Adrenal gland (tissue), 12 donors: Measurements from ENCODE around the gene PLXNA2. TPM values are rescaled to one million over a fixed set of nuclear protein-coding genes. Genes with fewer than 3 reads are reported as not detected.

Source experiments
- DNase-seq, 7 donors: peaks; one replicate each; pipeline ENCODE4 v3.0.0-alpha.2; 2019 to 2020
- H3K27ac ChIP-seq, 5 donors: fragments of 200-600 bp; sonication (generic) in 4 of 5; 1 replicate in 3 of 5; 2 replicates in 2 of 5; pipeline versions ENCODE4 v1.5.1 to v1.8.0; 2016 to 2020; ENCODE audit warnings: mild to moderate bottlenecking in 1 of 5
- H3K27me3 ChIP-seq: fragments of 200-600 bp; 2 replicates; pipeline ENCODE4 v1.8.0; 2021
- H3K36me3 ChIP-seq, 2 donors: fragments of 200-600 bp; replicated peaks in 1 of 2; 1 replicate in 1 of 2; 2 replicates in 1 of 2; pipeline versions ENCODE4 v1.5.1 to v1.8.0; 2018 to 2022
- H3K4me1 ChIP-seq, 2 donors: fragments of 200-600 bp; replicated peaks in 1 of 2; 1 replicate in 1 of 2; 2 replicates in 1 of 2; pipeline versions ENCODE4 v1.5.1 to v1.8.0; 2018 to 2021
- H3K4me3 ChIP-seq, 4 donors: fragments of 200-600 bp; sonication (generic) in 3 of 4; one replicate each; pipeline ENCODE4 v1.5.1; 2016 to 2018
- H3K9me3 ChIP-seq, 3 donors: fragments of 200-600 bp; sonication (generic) in 1 of 3; replicated peaks in 1 of 3; 1 replicate in 2 of 3; 2 replicates in 1 of 3; pipeline versions ENCODE4 v1.5.1 to v1.8.0; 2016 to 2021
- POLR2A ChIP-seq, 2 donors: fragments of 450-650 bp; IDR thresholded peaks; one replicate each; pipeline ENCODE4 v1.6.1; 2017; ENCODE audit warnings: antibody characterized with exemption in 2 of 2, mild to moderate bottlenecking in 2 of 2, moderate library complexity in 1 of 2
- WGBS, 4 donors: extraction: QIAGEN DNeasy Blood & Tissue Kit in 2 of 4; methylation state at CpG; one replicate each; pipeline versions ENCODE4 v1.1.5 to v1.1.7; 2013 to 2017; 5-methylcytosine and 5-hydroxymethylcytosine counted together
- intact Hi-C, 2 donors: fragments of 100-400 bp; cut with DNase I; formaldehyde crosslinking; loops; one replicate each; pipeline versions ENCODE4 v1.14.1 to v1.15.0; 2022 to 2023
- polyA plus RNA-seq, 3 donors: library from polyadenylated mRNA; stranded (reverse); fragments of 200-250 nt in 2 of 3; fragments of 350-450 nt in 1 of 3; fragmentation: Illumina TruSeq in 1 of 3; extraction: RNeasy Lipid Tissue Mini Kit (QIAGEN cat#74804) in 1 of 3; gene quantifications; one replicate each; pipeline ENCODE4 v1.2.3, GENCODE V29; 2013 to 2014
- total RNA-seq, 9 donors: library from RNA; depleted of rRNA in 4 of 9; stranded (reverse); fragments of >200 nt in 4 of 9; fragments of 120-200 nt in 1 of 9; fragmentation: NEBNext Ultra II Directional in 1 of 9; extraction: Animal tissue kit (Norgen Biotek cat#: 25700) in 1 of 9; gene quantifications; one replicate each; pipeline versions ENCODE4 v1.1.0 to v1.2.4, GENCODE V29; 2013 to 2023
- TF ChIP-seq, protein P1 (sequence below), 6 experiments: fragments of 450-650 bp in 4 of 6; fragments of 200-600 bp in 2 of 6; sonication (generic) in 1 of 6; IDR thresholded peaks; 1 replicate in 5 of 6; 2 replicates in 1 of 6; pipeline versions ENCODE4 v1.5.1 to v1.8.0; 2016 to 2021; ENCODE audit warnings: antibody characterized with exemption in 6 of 6, mild to moderate bottlenecking in 2 of 6, moderate library complexity in 1 of 6
- donor health status: healthy with polysubstance abuse.
- donor health status: Bipolar disorder and iron deficiency.
- donor health status: DM: yes; HTN: yes; CAD: no.
- donor health status: DM: no; HTN: no; CAD: no.
- donor health status: DM: no; HTN: no; CAD: no.
- donor health status: DM: yes; HTN: yes; CAD: no.

Gene PLXNA2
- total and polyA plus RNA-seq, 12 donors = 2.7 to 9.4 (median 4.5) TPM

DNA sequence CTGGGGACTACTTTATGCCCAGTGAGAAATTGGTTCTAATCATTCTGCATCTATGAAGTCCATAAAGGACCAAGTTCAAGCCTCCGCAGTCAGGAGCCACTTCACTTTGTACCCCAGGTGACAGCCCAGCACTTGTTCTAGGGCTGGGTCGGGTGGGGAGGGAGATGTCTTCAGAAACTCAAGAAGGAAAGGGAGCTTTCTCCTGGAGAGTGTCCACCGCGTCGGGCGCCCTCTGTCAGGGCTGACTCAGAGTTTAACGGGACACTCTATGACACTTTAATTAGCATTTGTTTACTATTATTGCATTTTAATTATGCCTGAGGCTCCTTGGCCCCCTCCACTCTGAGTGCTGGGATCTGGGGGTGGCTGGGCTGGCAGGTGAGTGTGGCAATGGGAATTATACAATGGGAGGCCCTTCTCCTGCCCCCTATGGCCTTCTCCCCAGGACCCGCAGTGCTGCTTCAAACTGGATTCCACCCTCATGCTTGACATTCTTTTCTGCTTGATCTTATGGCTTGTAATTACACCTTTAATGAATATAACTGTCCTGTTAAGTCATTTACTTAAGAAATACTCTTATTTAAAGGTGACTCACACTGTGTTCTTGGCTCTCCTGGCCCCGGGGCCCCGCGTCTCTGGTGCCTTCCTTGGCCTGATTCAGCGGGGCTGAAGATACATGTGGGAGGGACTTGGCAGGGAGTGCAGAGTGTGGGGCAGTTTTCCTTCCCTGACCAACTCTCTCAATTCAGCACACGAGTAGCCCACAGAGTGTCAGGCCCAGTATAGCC is 136.6 kb downstream of the PLXNA2 start:
- Histone ChIP-seq H3K27me3 (no peaks in the 10 kb centered on the region), H3K9me3 (no peaks in the 10 kb centered on the region), H3K4me3 (no peak overlapping the region), H3K36me3 (no peaks in the 10 kb centered on the region), H3K27ac (no peak overlapping the region), H3K4me1 (no peaks in the 10 kb centered on the region)
- intact Hi-C loops = no loop called here
- TF ChIP-seq, protein P1, sequence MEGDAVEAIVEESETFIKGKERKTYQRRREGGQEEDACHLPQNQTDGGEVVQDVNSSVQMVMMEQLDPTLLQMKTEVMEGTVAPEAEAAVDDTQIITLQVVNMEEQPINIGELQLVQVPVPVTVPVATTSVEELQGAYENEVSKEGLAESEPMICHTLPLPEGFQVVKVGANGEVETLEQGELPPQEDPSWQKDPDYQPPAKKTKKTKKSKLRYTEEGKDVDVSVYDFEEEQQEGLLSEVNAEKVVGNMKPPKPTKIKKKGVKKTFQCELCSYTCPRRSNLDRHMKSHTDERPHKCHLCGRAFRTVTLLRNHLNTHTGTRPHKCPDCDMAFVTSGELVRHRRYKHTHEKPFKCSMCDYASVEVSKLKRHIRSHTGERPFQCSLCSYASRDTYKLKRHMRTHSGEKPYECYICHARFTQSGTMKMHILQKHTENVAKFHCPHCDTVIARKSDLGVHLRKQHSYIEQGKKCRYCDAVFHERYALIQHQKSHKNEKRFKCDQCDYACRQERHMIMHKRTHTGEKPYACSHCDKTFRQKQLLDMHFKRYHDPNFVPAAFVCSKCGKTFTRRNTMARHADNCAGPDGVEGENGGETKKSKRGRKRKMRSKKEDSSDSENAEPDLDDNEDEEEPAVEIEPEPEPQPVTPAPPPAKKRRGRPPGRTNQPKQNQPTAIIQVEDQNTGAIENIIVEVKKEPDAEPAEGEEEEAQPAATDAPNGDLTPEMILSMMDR (IDR thresholded peaks at IDR 0.05) = no peak
- TF ChIP-seq POLR2A (IDR thresholded peaks at IDR 0.05) = no peak
- peak in 4 of 7 donors; percentile 27 to 74 (median 50) for DNase-seq
- 74 to 83% (median 82%) methylated on average over 13 of the region's 13 CpGs for WGBS, 4 donors

DNA sequence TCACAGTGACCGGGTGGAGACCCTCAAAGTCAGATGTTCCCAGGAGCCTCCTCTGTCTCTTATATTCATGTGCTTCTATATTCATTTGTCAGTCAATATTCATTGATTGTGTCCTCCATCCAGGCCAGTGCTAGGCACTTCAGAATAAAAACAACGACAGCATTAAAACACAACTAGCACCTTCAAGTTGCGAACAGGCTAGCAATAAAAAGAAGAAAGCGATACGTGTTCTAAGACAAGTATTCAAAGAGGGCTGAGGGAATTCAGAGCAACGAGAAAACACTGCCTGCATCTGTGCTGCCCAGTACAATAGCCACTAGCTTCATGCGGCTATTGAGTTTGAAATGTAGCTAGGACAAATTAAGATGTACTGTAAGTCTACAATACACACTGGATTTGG is 138.0 kb downstream of the PLXNA2 start:
- H3K36me3 ChIP-seq = no peaks in the 10 kb centered on the region
- H3K27ac ChIP-seq = no peak overlapping the region
- intact Hi-C loops = no loop called here
- no peak for DNase-seq
- H3K9me3 ChIP-seq = no peaks in the 10 kb centered on the region
- H3K27me3 ChIP-seq = no peaks in the 10 kb centered on the region
- TF ChIP-seq POLR2A (IDR thresholded peaks at IDR 0.05) = no peak
- TF ChIP-seq, protein P1 (IDR thresholded peaks at IDR 0.05) = no peak
- 88 to 93% (median 91%) methylated on average over 7 of the region's 7 CpGs for WGBS, 4 donors
- peaks cover 2 to 6% of the 10 kb centered on the region in 2 donors for H3K4me1 ChIP-seq
- H3K4me3 ChIP-seq = no peak overlapping the region

DNA sequence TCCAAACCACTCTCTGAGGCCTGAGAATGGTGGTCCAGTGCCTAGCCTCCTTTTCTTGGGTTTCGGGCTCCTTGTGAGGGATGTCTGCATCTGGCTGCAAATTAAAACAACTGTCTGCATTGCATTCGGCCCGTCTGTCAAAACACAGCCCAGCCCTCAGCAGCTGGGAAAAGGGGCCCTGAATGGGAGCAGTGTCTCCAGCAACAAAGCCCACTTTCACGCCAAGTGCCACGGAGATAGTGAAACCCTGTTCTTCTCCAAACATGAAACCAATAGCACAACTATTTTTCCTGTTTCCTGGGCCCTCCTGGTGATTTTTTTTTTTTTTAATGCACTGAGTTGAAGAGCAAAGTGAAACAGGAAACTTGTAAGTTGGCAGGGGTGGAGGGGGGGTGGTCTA is 138.4 kb downstream of the PLXNA2 start:
- Histone ChIP-seq H3K36me3 (no peaks in the 10 kb centered on the region), H3K9me3 (no peaks in the 10 kb centered on the region), H3K4me1 (peaks cover 6 to 11% of the 10 kb centered on the region in 2 donors), H3K27me3 (no peaks in the 10 kb centered on the region), H3K4me3 (no peak overlapping the region), H3K27ac (no peak overlapping the region)
- TF ChIP-seq, protein P1 (IDR thresholded peaks at IDR 0.05) = no peak
- TF ChIP-seq POLR2A (IDR thresholded peaks at IDR 0.05) = no peak
- WGBS, 4 donors = 60 to 81% (median 80%) methylated on average over 4 to 5 of the region's 5 CpGs
- no peak for DNase-seq
- intact Hi-C loops = no loop called here

DNA sequence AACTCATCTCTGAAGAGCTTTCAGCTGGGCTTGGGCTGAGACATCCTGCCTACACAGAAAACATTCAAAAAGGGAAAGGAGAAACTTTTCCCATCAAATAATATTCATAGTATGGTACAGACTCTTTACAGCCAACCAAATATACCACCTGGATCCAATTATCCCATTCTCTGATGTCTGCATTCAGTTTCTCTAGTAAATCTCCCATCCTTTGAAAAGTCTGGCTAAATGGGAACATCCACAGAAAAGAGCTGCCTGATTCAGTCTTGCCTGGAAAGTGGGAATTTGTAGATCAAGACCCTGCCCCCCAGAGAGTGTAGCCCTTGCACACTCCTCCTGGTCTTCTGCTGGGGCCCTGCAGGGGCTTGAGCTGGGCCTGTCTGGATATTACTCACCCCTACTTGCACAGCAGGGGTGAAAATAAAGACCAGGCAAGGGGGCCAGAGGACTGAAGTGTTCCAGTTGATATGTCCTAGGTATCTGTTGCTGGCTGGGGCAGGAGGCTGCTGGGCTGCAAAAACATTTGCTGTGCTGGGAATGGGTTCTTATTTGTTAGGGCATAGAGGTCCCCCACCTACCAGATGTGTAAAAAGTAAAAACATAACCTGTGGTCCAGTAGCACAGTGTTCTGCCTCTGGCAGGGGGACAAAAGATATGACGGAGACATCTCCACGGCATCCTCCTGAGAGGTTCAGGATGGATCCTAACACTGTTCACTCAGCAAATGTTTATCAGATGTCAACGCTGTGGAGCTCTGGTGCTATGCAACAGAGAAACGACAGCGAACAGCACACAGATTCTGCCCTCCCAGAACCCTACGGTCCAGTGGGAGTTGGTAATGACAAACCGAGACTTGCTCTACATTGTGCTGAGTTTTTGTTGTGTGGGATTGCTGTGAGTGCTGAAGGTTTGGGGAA is 140.3 kb downstream of the PLXNA2 start:
- intact Hi-C loops = no loop called here
- Histone ChIP-seq H3K27me3 (no peaks in the 10 kb centered on the region), H3K4me1 (peaks cover 8 to 17% of the 10 kb centered on the region in 2 donors), H3K4me3 (no peak overlapping the region), H3K27ac (no peak overlapping the region), H3K36me3 (no peaks in the 10 kb centered on the region), H3K9me3 (no peaks in the 10 kb centered on the region)
- WGBS, 4 donors = 72 to 91% (median 88%) methylated on average over 6 to 7 of the region's 7 CpGs
- TF ChIP-seq, protein P1 (IDR thresholded peaks at IDR 0.05) = no peak
- TF ChIP-seq POLR2A (IDR thresholded peaks at IDR 0.05) = no peak
- no peak for DNase-seq
